ENCODE data around the gene SLC45A2.

DNA sequence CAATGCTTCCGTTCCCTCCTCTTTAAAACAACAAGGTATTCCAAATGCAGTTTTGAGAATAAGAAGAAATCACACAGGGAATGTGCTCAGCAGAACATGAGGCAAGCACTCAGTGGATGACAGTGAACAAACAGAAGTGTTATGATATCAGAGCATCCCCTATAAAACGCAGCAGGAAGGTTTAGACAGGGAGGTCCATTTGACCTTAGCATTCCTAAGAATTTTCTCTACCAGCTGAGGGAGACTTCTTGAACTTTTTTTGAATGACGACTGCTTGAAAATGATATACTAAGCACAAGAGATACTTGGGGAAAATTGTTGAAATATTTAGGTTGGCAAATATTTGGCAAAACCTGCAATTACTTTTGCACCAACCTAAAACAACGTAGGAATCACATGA is 19.4 kb upstream of the SLC45A2 start:
- TF ChIP-seq, protein P1, sequence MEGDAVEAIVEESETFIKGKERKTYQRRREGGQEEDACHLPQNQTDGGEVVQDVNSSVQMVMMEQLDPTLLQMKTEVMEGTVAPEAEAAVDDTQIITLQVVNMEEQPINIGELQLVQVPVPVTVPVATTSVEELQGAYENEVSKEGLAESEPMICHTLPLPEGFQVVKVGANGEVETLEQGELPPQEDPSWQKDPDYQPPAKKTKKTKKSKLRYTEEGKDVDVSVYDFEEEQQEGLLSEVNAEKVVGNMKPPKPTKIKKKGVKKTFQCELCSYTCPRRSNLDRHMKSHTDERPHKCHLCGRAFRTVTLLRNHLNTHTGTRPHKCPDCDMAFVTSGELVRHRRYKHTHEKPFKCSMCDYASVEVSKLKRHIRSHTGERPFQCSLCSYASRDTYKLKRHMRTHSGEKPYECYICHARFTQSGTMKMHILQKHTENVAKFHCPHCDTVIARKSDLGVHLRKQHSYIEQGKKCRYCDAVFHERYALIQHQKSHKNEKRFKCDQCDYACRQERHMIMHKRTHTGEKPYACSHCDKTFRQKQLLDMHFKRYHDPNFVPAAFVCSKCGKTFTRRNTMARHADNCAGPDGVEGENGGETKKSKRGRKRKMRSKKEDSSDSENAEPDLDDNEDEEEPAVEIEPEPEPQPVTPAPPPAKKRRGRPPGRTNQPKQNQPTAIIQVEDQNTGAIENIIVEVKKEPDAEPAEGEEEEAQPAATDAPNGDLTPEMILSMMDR (IDR thresholded peaks at IDR 0.05), result no peak
- TF ChIP-seq EZH2 (IDR thresholded peaks at IDR 0.05) (no peak), EZH2phosphoT487 (IDR thresholded peaks at IDR 0.05) (no peak)
